ENCODE measurements around the gene RPS19BP1.

DNA sequence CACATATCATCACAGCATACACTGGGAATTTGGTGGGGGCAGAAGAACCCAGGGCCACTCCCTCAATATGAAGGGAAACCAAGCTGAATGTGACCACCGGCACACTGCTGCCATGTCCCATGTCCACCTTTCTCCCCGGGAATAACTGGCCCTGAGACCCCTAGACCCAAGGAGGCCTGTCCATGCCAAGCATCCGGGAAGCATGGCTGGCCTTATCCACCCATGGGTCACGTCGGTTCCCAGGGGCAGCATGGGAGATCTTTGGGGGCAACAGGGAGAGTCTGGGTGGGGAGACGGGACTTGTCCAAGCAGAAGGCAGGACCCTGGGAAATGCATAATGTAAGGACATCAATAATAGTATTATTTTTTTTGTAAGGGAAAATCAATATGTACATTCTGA lies 40.9 kb downstream of the RPS19BP1 start:
- TF ChIP-seq POLR2A (IDR thresholded peaks at IDR 0.05; ENCODE audit: low read depth, low read length), result no peak
- TF ChIP-seq TAF1 (IDR thresholded peaks at IDR 0.05; ENCODE audit: low read depth, low read length), result no peak
- no peak for TF ChIP-seq SPI1 (IDR thresholded peaks at IDR 0.05; ENCODE audit: low read depth, low read length)
- TF ChIP-seq POLR2AphosphoS5 (IDR thresholded peaks at IDR 0.05; ENCODE audit: low read depth, low read length), result no peak

Data from GM12891 (cell line).